T-helper 9 cell (primary cell): ENCODE data around the gene TNS3.
"Not testable (repeated sequence)": the region's sequence is repeated elsewhere in the genome, so short reads cannot be mapped to it uniquely, and the experiment has no call there.

Source experiments
- DNase-seq: peaks from one replicate; pipeline ENCODE4 v3.0.0-alpha.2; 2020

TNS3 gene

DNA sequence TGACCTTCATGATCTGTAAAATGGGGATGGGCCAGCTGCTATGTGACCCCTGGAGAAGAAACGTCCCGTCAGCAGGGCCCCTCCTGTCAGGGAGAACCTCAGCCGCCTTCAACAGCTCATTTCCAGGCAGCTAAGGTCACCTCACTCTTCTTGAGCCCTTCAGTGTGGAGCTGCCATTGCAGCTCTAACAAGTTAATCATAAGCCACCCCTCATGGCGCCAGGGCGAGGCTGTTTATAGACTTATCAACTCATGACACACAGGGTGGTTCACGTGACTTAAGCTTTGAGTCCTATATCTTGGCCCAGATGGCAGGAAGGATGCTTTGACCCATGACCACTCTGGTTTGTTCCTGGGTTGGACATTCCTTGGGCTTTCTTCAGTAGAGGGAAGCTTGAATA, 315.1 kb downstream of the TNS3 start:
- no peak for DNase-seq

DNA sequence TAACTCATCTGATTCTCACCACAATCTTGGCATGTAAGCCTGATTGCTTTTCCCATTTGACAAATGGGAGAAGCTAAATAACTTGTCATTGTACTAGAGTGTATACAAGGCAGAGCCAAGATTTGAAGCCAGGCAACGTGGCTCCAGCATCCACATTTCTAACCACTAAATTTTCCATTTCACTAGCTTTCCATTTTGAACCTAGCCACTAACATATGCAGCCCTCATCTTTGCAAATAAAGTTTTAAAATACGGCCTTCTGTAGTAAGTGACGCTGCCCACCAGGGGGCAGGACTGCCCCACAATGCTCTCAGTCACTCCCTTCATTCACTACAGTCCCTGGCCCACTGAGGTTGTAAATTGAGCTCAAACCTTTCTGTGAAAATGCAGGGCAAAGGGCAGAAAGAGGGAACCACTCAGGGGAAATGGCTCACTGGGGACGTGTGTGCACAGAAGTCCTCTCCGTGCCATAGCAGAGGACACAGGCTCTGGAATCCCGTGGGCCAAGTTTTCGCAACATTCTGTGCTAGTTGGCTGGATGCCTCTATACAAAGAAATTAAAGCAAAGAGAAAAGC, 315.7 kb downstream of the TNS3 start:
- no peak for DNase-seq

DNA sequence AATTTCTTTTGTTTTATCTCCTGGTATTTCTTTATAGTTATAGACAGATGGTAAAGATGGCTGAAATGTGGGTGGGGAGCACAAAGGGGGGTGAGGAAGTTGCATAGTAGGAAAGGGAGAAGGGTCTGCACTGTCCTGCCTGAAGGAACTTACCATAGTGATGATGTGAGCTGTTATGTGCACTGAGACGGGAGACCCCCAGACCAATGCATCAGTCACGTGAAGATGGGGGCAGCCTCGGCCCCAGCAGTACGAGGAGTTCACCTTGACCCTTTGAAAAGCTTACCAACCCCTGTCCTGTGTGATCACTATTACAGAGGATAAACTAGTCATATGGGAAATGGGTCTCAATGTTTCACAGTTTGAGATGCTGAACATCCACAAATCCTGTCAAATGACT, 316.3 kb downstream of the TNS3 start:
- DNase-seq, result no peak

DNA sequence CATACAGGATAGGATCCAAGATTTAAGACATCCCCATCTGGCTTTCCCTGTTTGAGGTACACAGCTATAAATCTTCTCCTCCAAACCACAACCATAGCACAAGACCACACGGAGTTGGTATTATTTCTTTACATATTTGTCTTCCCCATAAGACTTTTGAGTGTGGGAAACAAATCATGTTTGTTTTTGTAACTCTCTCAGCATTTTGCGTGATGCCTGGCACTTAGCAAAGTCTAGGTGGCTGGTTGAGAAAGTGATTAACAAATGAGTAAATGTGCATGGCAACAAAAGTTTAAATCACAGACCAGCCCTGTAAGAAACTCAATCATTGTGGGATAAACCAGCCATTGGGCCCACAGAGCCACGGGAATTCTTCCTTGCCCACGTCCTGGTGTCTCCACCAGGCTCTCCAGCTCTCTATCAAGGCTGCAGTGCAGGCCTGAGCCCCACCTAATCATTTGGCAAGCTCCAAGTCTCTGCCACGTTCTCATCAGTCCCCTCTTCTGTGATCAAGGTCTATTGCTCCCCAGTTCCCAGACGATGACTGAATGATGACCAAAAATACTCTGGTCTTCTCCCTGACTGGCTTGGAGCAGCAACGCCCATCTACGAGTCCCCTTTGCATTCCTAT, 317.8 kb downstream of the TNS3 start:
- no peak for DNase-seq

DNA sequence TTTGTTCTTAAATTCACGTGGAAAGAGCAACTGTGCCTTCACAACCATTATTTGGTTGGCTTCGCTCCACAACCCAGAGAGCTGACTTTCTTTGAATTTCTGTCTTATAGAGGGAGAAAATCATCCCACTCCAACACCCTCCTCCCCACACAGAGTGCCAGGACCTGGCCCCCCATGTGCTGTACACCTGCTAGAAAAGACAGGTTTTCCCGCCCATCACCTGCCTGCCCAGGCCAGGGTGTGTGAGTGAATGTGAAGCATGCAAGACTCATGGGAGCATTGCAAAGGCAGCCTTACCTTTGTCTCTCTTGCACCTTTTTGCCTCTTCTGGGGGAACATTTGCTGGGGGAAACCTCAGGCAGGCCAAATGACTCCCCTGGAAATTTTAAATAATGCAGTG, 319.0 kb downstream of the TNS3 start:
- DNase-seq, result no peak

DNA sequence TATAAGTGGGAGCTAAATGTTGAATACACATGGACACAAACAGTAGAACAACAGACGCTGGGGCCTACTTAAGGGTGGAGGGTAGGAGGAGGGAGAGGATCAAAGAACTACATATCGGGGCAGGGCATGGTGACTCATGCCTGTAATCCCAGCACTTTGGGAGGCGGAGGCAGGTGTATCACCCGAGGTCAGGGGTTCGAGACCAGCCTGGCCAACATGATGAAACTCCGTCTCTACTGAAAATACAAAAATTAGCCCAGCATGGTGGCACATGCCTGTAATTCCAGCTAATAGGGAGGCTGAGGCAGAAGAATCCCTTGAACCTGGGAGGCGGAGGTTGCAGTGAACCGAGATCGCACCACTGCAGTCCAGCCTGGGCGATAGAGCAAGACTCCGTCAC, 319.8 kb downstream of the TNS3 start:
- DNase-seq, result not testable (repeated sequence)

DNA sequence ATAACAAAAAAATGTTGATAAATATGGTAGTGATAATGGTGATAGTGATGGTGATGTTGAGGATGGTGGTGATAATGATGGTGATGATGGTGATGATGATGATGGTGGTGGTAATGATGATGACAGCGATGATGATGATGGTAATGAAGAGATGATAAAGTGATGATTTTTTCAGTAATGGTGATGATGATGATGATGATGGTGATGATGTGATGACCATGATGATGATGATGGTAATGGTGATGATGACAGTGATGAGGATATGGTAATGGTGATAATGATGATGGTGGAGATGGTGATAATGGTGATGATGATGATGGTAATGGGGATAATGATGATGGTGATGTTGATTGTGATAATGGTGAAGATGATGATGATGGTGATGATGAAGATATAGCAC, 321.6 kb downstream of the TNS3 start:
- DNase-seq, result no peak

DNA sequence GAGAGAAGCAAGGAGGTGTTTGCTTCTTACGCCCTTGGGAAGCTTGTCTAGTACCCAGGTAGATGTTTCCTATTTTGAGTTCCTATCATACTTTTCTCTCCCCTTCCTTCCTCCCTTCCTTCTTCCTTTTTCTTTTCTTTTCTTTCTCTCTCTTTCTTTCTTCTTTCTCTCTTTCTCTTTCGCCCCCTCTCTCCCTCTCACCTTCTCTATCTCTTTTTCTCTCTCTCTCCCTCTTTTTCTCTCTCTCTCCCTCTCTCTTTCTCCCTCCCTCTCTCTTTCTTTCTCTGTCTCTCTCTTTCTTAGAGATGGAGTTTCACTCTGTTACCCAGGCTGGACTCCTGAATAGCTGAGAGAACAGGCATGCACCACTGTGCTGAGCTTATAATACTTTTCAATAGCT, 322.2 kb downstream of the TNS3 start:
- no peak for DNase-seq

DNA sequence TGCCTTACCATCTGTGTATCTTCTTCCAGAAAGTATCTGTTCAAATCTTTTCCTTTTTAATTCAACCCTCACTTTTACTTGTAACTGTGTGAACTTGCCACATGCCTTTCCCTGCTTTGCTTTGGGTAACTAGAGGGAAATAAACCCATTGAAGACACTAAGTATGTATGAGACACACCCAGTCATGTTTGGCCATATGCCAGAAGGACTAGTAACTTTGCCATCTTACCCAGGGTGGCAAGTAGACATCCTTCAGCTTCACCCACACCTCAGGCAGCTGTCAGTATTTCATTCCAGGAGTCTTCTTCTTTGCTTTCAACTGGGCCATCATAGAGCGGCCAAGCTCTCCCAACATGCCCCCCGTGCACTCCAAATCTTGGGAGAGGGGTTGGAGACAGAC, 323.1 kb downstream of the TNS3 start:
- DNase-seq, result no peak

DNA sequence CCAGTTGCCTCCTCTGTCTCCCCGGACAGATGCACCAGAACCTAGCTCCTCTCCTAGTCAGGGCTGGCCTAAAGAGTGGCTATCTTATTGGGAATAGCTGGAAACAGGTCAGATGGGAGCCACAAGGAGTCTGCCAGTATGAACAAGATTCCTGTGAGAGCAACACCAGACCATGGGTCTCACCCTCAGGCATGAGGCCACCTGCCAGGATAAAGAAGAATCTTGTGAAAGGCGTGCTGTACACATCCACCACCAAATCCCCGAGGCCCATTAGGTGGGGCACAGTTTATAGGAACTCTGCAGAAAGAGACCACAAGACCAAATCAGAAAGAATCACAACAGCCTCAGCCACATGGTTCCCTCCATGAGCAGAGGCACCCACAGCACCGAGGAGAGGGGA, 325.9 kb downstream of the TNS3 start:
- DNase-seq, result no peak

DNA sequence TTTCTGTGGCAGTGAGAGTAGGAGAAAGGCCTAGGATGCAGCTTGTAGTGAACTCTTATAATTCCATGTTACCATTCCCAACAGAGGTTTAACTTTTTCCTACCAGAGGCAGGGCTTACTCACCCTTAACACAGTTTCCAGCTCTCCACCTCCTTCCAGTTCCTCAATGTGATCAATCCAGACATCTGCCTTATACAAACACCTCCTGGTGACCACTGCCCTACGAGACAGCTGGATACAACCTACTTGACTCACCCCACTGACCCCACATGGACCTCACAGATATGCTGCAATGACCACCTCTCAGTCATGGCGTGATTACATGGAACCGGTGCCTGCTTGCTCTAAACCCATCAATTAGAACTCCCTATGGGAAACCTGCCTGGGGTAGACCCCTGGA, 326.5 kb downstream of the TNS3 start:
- no peak for DNase-seq

DNA sequence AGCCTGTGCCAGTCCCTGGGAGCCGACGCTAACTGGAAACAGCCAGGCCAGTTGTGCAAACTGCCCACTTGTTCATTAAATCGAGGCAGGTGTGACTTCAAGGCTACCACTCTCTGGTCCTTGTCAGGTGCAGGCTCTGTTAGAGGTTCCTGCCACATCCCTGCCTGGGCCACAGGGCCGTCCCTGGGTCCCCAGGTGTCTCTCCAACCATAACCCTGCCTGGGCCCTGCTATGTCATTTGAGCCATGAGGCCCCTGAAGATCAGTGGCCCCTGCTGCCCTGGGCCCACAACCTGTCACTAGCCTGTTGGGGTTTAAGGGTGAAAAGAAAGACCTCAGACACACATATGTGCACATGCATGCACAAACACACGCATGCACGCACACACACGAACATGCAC, 326.9 kb downstream of the TNS3 start:
- DNase-seq, result no peak

DNA sequence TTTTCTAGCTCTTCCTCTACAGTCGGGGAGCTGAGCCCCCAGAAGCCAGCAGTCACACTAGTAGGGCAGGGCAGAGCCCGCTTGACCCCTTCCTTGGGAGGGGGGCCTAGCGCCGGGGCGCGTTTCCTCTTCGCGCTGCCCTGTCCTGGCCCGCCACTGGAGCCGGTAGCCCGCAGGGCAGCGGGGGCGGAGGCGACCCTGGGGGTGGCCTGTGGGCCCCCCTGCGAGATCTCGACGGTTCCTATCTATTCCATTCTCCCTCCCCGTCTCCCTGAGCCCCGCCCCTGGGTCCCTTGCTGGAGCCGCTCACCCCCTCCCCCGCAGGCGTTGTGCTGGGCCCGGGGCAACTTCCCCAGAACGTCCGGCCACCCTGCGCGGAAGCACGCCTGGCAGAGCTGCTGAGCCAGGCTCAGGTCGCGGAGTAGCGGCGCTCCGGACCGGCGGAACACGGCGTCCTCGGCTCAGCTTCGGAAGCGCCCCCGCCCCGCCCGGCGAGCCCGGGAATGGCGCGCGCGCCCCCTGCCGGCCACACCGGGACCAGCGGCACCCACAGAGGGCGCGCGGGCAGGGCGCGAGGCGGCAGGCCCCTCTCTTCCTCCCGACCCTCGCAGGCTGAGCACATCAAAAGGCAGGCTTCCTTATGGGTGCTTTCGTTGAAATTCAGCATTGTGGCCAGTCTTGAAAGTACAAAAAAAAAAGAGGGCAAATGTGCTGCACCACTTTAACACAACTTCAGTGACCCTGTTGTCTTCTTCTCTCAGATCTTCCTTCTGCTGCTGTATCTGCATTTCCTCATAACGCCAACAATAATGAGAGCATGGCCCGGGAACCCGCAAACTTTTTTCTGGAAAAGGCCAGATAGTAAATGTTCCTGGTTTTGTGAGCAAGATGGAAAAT, 327.6 kb downstream of the TNS3 start:
- peak; percentile 3 for DNase-seq

DNA sequence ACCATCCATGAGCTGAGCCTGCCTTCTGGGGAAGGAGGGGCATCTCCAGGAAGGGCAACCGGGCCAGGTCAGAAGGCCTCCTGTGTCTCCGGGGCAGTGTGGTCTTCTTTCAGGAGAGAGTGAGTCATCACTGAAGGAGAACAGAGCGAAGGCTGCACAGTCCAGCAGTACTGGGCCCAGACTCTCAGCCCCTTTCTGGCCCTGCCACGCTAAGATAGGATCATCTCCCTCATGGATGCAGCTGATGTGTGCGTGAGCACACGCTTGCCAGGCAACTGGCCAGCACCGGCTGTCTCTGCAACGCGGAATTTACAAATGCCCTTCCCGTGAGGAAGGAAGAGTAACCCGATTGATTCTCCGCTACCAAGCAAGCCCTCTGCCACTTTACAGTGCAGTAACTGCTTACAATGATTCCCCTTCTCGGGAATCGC, 328.2 kb downstream of the TNS3 start:
- DNase-seq, result no peak

DNA sequence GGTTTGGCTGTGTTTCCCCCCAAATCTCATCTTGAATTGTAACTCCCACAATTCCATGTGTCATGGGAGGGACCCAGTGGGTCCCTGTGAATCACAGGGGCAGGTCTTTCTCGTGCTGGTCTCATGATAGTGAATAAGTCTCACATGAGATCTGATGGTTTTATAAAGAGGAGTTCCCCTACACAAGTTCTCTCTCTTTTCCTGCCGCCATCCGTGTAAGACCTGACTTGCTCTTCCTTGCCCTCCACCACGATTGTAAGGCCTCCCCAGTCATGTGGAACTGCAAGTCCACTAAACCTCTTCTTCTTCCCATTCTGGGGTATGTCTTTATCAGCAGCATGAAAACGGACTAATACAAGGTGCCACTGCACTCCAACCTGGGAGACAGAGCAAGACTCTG, 329.2 kb downstream of the TNS3 start:
- DNase-seq, result no peak

DNA sequence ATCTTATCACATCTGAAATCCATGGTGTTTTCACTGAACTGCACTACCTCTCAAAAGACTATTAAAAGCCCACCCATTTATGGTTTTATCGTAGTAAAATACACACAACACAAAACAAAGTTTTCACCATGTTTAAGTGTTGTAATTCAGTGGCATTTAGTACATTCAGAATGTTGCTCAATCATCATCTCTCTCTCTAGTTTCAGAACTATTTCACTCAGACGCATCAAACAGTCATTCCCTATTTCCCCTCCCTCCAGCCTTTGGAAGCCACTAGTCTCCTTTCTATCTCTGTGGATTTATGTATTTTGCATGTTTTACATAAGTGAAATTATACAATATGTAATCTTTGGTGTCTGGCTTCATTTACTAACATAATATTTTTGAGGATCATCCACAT, 332.6 kb downstream of the TNS3 start:
- no peak for DNase-seq

DNA sequence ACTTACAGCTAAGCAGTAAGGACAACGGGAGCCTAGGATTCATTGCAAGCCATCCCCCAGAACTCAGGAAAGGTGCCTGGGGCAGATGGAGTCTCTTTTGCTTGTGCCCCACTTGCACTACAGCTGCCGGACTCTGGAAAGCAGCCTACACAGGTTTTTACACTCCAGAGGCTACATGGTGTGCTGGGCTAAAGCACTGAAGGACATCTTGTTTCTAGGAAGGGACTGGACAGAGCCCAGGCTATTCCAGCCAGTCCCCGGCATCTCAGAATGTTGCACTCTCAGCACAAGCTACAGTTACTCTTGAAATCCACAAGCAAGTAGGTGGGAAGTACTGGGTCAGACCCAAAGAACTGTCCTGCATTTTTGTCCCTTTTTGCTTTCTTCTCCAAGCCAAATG, 333.1 kb downstream of the TNS3 start:
- DNase-seq, result no peak

DNA sequence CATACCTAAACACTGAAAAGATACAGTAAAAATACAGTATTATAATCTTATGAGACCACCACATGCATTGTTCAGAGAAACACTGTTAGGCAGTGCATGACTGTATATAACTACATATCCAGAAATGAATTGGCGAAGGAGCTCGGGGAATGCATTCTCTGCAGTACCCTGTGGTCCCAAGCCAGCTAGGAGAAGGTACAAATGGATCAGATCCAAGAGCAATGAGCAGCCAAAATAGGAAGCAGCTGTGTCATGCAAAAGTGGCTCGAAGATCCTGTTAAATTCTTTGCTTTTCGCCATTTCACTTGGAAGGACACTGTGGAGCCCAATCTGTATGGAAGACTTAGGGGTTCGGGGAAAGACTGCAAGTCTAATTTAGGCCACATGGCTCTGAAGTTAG, 334.8 kb downstream of the TNS3 start:
- no peak for DNase-seq

DNA sequence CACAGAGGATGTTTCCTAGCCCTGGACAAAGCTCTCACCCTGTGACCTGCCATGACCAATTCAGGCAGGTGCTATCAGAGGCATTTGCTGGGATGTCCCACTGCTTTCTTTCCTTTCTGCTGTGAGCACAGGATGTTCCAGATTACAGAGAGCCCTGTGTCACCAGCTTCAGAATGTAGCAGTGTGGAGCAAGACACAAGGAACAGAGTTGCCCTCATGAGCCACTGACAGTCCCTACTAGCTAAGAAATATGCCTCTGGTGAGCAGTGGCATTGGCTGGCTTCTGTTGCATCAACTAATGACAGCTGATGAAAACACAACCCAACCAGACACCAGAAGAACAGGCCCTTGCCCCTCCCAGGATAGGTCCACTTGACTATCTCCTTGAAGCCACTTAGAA, 337.2 kb downstream of the TNS3 start:
- no peak for DNase-seq

DNA sequence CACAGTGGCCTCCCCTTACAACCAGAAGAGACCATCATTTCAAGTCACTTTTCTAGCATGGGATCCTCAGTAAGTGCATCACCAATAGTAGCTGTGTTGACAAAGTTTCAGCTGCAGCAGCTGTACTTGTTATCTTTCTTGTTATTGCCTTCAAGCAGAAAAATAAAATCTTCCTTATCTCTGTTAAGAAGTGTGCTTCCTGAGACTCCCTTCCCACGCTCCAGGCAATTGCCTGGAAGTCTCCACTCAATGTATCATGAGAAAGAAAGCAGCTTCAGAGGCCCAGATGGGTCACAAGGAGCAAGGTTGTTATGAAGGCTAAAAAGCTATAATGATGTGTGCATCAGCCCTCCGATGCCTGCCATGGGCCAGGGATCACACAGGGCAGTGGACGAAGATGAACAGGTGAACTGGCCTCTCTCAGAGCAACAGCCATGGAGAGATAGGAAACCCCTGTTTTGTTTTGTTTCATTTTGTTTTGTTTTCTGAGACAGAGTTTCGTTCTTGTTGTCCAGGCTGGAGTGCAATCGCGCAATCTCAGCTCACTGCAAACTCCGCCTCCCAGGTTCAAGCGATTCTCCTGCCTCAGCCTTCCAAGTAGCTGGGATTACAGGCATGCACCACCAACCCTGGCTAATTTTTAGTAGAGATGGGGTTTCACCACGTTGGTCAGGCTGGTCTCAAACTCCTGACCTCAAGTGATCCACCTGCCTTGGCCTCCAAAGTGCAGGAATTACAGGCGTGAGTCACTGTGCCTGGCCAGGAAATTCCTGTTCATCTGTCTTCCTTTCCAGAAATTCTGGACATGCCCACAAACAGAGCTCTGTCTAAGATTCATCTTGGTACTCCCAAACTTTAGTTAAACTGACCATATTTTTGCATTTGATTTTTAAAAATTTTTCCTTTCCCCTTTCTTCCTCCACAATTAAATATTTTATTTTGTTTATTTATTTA, 340.5 kb downstream of the TNS3 start:
- no peak for DNase-seq

DNA sequence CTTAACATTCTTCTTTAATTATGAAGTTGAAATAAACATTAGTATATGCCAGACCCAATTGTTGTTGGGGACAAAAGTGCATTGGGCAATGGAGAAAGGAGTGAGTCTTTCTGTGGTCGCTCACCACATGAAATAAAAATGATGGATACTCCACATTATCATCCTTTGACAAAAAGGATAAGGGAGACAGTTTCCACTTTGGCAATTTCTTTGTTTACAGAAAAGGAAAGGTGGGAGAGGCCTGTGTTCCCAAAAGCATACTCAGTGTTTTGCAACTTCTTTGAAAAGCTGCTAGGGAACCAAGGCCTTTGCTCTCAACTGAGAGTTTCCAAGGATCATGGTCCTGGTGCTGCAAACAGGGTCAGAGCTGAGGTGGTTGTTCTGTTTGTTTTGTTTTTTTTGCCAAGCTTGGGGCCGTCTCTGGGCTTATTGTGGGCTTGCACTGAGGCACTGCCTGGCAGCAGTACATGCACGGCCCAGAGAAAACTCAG, 341.9 kb downstream of the TNS3 start:
- DNase-seq, result no peak

DNA sequence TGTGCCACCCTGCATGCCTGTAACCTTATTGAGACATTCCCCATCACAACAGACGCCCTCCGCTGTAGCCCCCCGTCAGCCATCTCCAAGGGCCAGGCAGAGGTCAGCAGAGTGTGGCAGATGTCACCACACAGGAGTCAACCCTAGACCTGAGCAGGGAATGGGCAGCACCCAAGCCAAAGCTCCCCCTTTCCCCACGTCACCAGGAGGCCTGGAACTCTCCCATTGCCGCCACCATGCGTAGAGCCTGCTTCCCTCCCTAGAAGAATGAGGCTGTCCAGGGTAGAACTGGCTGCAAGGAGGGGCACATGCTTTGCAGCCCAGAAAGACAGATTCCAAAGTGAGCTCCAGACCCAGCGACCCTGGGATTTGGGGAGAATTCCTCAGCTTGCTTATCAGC, 342.9 kb downstream of the TNS3 start:
- no peak for DNase-seq
